Neuronal stem cell (in vitro differentiated cells): Measurements from ENCODE around the gene P2RX3.

Experiments used
- DNase-seq: peaks from one replicate; pipeline ENCODE4 v3.0.0-alpha.2; 2013; ENCODE audit warnings: low spot score
- H2AFZ ChIP-seq: one replicate; pipeline ENCODE4 v1.6.1; 2013; ENCODE audit warnings: mild to moderate bottlenecking, low read length, inconsistent platforms
- H2AK5ac ChIP-seq: 2 replicates; pipeline ENCODE4 v1.6.1; 2013; ENCODE audit warnings: low read depth, mild to moderate bottlenecking, inconsistent platforms, low read length, moderate library complexity, mixed read lengths
- H2BK120ac ChIP-seq: 2 replicates; pipeline ENCODE4 v1.6.1; 2013; ENCODE audit warnings: low read depth, mild to moderate bottlenecking, inconsistent platforms, low read length, moderate library complexity, mixed read lengths
- H2BK12ac ChIP-seq: one replicate; pipeline ENCODE4 v1.6.1; 2013; ENCODE audit warnings: low read length, inconsistent platforms
- H2BK15ac ChIP-seq: 2 replicates; pipeline ENCODE4 v1.6.1; 2013; ENCODE audit warnings: mild to moderate bottlenecking, low read length, inconsistent platforms, mixed read lengths
- H2BK5ac ChIP-seq: one replicate; pipeline ENCODE4 v1.6.1; 2013; ENCODE audit warnings: inconsistent platforms, mild to moderate bottlenecking, low read length, moderate library complexity
- H3K14ac ChIP-seq: one replicate; pipeline ENCODE4 v1.6.1; 2013; ENCODE audit warnings: low read length, inconsistent platforms
- H3K18ac ChIP-seq: 2 replicates; pipeline ENCODE4 v1.6.1; 2013; ENCODE audit warnings: low read length, inconsistent platforms
- H3K23ac ChIP-seq: 2 replicates; pipeline ENCODE4 v1.6.1; 2013; ENCODE audit warnings: low read depth, mild to moderate bottlenecking, mixed read lengths, low read length, inconsistent platforms; ENCODE audit not compliant: poor library complexity
- H3K27ac ChIP-seq: replicated peaks from 3 replicates; pipeline ENCODE4 v1.5.1; 2013; ENCODE audit warnings: low read length, inconsistent platforms
- H3K27me3 ChIP-seq, 3 experiments: 2 replicates each; pipeline ENCODE4 v1.6.1; 2013; ENCODE audit warnings: low read length in 3 of 3, mild to moderate bottlenecking in 2 of 3, inconsistent platforms in 1 of 3, low read depth in 1 of 3, mixed read lengths in 1 of 3, moderate library complexity in 1 of 3; ENCODE audit not compliant: control insufficient read depth in 3 of 3, insufficient read depth in 3 of 3
- H3K36me3 ChIP-seq, 2 donors: replicated peaks in 1 of 2; 2 replicates each; pipeline ENCODE4 v1.6.1; 2013; ENCODE audit warnings: low read length in 2 of 2; ENCODE audit not compliant: control insufficient read depth in 2 of 2, insufficient read depth in 2 of 2
- H3K4ac ChIP-seq: 2 replicates; pipeline ENCODE4 v1.6.1; 2013; ENCODE audit warnings: inconsistent platforms, mild to moderate bottlenecking, low read length, moderate library complexity
- H3K4me1 ChIP-seq, 2 donors: 1 replicate in 1 of 2; 2 replicates in 1 of 2; pipeline ENCODE4 v1.6.1; 2013; ENCODE audit warnings: low read length in 2 of 2, low read depth in 1 of 2; ENCODE audit not compliant: control insufficient read depth in 2 of 2, insufficient read depth in 1 of 2
- H3K4me2 ChIP-seq: one replicate; pipeline ENCODE4 v1.6.1; 2013; ENCODE audit warnings: mild to moderate bottlenecking, low read length, inconsistent platforms; ENCODE audit not compliant: insufficient read depth, poor library complexity, severe bottlenecking
- H3K4me3 ChIP-seq, 2 donors: 2 replicates each; pipeline ENCODE4 v1.5.1; 2013; ENCODE audit warnings: low read length in 2 of 2, mild to moderate bottlenecking in 2 of 2, inconsistent platforms in 1 of 2, moderate library complexity in 1 of 2
- H3K79me1 ChIP-seq: one replicate; pipeline ENCODE4 v1.6.1; 2013; ENCODE audit warnings: low read depth, mild to moderate bottlenecking, inconsistent platforms, low read length, moderate library complexity
- H3K9ac ChIP-seq: one replicate; pipeline ENCODE4 v1.6.1; 2013; ENCODE audit warnings: mild to moderate bottlenecking, low read depth, low read length, inconsistent platforms; ENCODE audit not compliant: poor library complexity
- H3K9me3 ChIP-seq, 2 donors: replicated peaks in 1 of 2; 2 replicates each; pipeline versions ENCODE3 to v1.6.1; 2013; ENCODE audit warnings: low read length in 2 of 2, mild to moderate bottlenecking in 2 of 2, inconsistent platforms in 1 of 2, low read depth in 1 of 2, mixed read lengths in 1 of 2, moderate library complexity in 1 of 2; ENCODE audit not compliant: control insufficient read depth in 2 of 2, insufficient read depth in 1 of 2
- H4K8ac ChIP-seq: one replicate; pipeline ENCODE4 v1.6.1; 2013; ENCODE audit warnings: low read depth, mild to moderate bottlenecking, inconsistent platforms, low read length, moderate library complexity
- H4K91ac ChIP-seq: one replicate; pipeline ENCODE4 v1.6.1; 2013; ENCODE audit warnings: low read length, low read depth, mild to moderate bottlenecking, inconsistent platforms; ENCODE audit not compliant: poor library complexity
- WGBS, 2 donors: extraction: QIAGEN DNeasy Blood & Tissue Kit; methylation state at CpG; one replicate each; pipeline ENCODE4 v1.1.7; 2013; ENCODE audit warnings: missing lambda C conversion rate in 2 of 2, mixed read lengths in 1 of 2; ENCODE audit not compliant: insufficient read length in 2 of 2, insufficient replicate concordance in 1 of 2; ENCODE audit errors: extremely low coverage in 2 of 2; 5-methylcytosine and 5-hydroxymethylcytosine counted together

P2RX3 gene

GRCh38 chr11:57421066-57421465 lies 82.9 kb downstream of the P2RX3 start:
- Histone ChIP-seq H2AFZ (no peak overlapping the region), H3K79me1 (no peaks in the 10 kb centered on the region), H4K8ac (no peak overlapping the region), H3K9me3 (no peaks in the 10 kb centered on the region), H2BK120ac (no peak overlapping the region), H2AK5ac (no peak overlapping the region), H2BK12ac (no peak overlapping the region), H3K9ac (no peak overlapping the region), H2BK15ac (no peak overlapping the region), H3K4me1 (peaks cover under 1 to 10% of the 10 kb centered on the region in 2 donors), H3K14ac (no peak overlapping the region), H3K27ac (no peak overlapping the region), H3K4me2 (no peak overlapping the region), H3K23ac (no peak overlapping the region), H3K4me3 (no peak overlapping the region), H3K18ac (no peak overlapping the region), H2BK5ac (no peak overlapping the region), H3K27me3 (no peaks in the 10 kb centered on the region), H4K91ac (no peak overlapping the region), H3K36me3 (peaks cover 10 to 64% of the 10 kb centered on the region in 2 donors), H3K4ac (no peak overlapping the region)
- no peak for DNase-seq
- no CpG with 5 or more reads among the region's 4 CpGs for WGBS, 2 donors

GRCh38 chr11:57421805-57422204 lies 83.7 kb downstream of the P2RX3 start:
- H4K8ac ChIP-seq: no peak overlapping the region
- no peak overlapping the region for H2AFZ ChIP-seq
- no peak overlapping the region for H3K4me2 ChIP-seq
- H2BK12ac ChIP-seq: no peak overlapping the region
- no peak overlapping the region for H3K23ac ChIP-seq
- no peak overlapping the region for H2BK15ac ChIP-seq
- H3K27ac ChIP-seq: no peak overlapping the region
- H3K4ac ChIP-seq: no peak overlapping the region
- DNase-seq: no peak
- no peaks in the 10 kb centered on the region for H3K79me1 ChIP-seq
- peaks cover 10 to 57% of the 10 kb centered on the region in 2 donors for H3K36me3 ChIP-seq
- no peak overlapping the region for H3K9ac ChIP-seq
- H3K4me1 ChIP-seq: peaks cover 6 to 10% of the 10 kb centered on the region in 2 donors
- H3K27me3 ChIP-seq: peaks cover 0 to 4% (median 0%) of the 10 kb centered on the region in 3 experiments
- no peak overlapping the region for H3K4me3 ChIP-seq
- no peak overlapping the region for H2BK120ac ChIP-seq
- H3K9me3 ChIP-seq: no peaks in the 10 kb centered on the region
- no peak overlapping the region for H2BK5ac ChIP-seq
- no peak overlapping the region for H2AK5ac ChIP-seq
- no peak overlapping the region for H3K14ac ChIP-seq
- H3K18ac ChIP-seq: no peak overlapping the region
- no peak overlapping the region for H4K91ac ChIP-seq
